HG02623 (cell line): ENCODE results near the gene RUNX3.
A peak's percentile ranks its signal among the peaks of the same experiment; 100 is the strongest.
"Not testable (repeated sequence)": the region's sequence is repeated elsewhere in the genome, so short reads cannot be mapped to it uniquely, and the experiment has no call there.

ENCODE experiments used
- ATAC-seq: cut with Tn5 transposase; IDR thresholded peaks from one replicate; pipeline ENCODE4 v1.9.1; 2021; ENCODE audit warnings: moderate library complexity; ENCODE audit not compliant: unreplicated experiment

Gene RUNX3

DNA sequence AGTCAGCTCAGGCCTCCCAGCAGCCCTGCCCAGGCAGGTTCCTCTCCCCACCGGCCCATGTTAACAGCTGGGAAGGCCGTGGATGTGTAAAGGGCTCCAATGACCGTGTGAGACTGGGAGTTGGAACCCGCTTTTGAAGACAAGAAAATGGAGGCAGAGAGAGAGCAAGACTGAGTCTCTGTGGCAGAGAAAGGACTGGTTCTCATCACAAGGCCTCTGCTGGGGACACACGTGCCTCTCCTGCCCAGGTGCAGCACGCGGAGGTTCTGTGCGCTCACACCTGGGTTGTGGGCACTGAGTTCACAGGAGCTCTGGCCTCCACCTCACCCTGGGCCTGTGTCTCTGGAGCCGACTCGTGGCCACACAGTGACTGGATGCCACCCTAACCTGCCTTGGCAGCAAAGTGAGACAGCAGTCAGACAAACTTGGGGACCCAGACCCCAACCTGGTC is 27.0 kb downstream of the RUNX3 start:
- no peak for ATAC-seq

DNA sequence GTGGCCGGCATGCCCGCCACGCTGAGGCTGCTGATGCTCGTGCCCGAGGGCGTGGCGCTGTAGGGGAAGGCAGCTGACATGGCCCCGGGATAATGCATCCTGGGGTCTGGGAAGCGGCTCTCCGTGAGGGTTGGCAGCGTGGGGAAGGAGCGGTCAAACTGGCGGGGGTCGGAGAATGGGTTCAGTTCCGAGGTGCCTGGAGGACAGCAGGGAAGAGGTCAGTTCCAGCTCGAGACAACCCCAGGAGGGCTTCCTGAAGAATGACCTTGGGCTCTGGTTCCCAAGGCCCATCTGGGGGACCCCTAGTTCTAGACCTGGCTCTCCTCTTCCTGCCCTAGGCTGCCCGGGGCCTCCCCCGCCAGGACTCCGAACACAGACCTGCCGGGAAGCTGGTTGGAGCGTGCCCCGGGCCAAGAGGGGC is 27.6 kb downstream of the RUNX3 start:
- no peak for ATAC-seq

DNA sequence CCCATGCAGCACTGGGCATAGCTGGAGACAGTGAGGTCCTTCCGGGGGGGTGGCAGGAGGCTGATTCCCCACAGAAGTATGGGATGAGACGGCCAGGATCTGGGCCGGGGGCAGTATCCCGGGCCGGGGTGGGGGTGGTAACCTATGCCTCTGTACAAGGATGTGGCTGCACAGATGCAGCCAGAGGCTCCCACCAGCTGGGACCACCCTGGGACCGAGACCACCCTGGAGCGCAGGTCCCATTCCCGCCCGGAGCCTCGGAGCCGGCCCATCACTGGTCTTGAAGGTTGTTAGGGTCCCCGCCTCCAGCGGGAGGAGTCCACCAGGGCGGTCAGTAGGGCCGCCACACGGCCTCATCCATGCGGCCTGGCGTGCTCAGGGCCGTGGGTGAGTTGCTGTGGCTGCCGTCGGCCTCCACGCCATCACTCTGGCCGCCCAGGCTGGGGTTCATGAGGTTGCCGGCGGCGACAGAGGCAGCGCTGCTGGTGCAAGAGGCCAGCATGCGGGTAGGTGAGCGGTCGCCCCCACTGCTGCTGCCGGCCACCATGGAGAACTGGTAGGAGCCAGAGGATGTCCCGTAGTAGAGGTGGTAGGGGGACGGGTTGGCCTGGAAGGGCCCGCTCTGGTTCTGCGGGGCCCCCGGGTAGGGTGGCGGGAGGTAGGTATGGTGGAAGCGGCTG is 28.1 kb downstream of the RUNX3 start:
- ATAC-seq = no peak

DNA sequence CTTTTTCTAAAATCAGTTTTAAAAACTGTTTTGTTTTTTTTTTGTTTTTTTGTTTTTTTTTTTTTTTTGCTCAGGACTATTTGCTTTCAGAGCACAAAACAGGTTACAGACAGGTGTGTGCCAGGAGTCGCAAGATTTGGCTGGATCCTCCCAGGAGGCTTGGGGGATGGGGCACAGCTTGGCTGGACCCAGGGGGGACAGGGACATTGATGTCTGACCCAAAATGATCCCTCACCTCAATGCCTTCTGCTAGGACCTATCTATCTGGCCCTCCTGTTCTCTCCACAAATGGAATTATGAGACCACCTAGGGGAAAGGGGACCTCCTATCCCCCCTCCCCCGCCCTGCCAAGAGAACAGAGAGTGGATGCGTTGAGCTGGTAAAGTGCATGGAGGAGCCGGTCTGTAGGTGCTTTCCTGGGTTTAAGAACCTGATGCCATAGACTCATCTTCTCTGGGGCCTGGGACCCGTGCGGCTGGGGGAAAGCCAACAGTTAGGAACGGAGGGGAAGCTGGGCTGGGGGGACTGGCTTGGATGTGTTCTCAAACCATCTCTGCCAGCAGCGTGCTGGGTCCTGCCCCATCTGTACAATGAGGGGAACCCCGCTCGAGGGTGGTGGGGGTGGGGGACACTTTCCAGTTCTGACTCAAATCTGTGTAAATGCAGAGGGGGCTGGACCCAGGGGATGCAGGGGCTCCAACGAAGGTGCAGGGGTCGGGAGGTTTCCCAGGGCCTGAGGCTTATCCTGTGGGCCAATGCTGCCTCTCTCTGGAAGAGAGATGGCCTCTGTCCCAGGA is 28.9 kb downstream of the RUNX3 start:
- ATAC-seq = no peak

DNA sequence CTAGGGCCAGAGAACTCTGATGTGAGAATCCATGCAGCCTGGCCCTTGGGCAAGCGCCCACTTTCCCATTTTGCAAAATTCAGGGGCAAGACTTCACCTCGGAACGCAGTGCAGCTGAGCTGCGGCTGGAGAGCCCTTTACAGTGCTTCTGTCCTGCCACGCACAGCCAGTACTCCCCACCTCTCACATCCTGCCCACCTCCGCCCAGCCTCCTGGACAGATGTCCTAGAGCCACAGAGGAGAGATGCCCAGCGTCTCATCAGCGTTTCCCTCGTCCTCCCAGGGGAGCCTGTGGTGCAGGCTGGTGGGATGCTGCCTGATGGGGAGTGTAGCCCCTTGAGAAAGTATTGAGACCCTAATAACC is 29.6 kb downstream of the RUNX3 start:
- ATAC-seq = no peak

DNA sequence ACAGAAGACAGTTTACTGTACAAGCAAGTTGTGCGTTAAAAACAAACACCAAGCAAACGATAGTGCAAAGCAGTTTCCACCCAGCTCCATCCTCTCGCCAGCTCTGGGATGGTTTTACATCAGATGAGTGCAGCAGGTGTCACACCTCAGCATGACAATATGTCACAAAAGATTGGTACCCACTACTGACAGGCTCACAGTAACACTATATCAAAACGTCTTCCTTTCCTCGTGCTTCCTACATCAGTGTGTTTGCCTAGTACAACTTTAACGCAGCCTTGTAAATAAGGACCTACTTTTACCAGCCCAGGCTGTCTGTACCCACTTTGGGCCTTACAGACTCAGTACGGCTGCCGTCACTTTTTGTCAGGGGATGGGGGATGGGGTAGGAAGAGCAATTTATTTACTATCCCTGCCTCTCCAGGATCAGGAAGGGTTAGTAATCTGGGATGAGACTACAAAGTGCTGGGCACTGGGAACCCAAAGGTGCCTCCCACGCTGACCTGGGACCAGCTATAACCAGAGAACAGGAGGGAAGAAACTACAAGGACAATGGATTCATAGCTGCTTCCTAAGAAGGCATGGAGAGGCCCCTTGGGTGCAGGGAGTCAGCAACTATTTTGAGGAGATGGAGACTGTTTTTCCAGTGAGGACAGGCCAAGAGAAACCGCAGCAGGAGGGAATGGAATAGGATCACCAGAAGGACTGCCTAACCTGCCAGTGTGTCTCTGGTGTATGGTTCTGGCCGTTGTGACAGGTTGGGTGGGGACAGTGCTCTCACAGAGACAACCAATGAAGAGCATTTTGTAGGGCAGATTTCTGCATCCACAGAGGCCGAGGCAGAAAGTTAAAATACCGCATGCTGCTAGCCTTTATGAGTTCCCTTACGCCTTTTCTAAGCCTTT is 30.2 kb downstream of the RUNX3 start:
- no peak for ATAC-seq

DNA sequence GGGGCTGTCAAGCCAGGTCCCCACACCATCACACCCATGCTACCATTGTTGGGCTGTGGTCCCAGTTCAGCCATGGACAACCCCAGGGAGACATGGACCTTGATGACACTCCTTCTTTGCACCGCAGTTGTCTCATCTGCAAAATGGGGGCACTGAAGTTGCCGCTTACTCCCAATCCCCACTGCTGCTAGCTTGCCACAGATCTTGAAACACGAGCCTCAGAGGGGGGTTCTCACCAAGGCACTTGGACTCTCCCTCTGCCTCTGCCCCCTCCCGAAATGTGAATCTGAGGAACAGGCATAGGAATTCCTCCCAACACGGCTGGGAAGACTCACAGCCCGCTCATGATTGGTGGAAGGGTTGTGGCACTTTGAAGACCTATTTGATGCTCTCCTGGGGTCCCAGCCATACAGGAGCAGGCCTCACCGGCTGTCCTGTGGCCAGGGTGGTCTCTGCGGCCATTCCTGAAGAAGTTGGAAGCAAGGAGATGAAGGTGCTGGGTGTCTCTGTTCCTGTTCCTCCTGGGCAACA is 31.1 kb downstream of the RUNX3 start:
- no peak for ATAC-seq

DNA sequence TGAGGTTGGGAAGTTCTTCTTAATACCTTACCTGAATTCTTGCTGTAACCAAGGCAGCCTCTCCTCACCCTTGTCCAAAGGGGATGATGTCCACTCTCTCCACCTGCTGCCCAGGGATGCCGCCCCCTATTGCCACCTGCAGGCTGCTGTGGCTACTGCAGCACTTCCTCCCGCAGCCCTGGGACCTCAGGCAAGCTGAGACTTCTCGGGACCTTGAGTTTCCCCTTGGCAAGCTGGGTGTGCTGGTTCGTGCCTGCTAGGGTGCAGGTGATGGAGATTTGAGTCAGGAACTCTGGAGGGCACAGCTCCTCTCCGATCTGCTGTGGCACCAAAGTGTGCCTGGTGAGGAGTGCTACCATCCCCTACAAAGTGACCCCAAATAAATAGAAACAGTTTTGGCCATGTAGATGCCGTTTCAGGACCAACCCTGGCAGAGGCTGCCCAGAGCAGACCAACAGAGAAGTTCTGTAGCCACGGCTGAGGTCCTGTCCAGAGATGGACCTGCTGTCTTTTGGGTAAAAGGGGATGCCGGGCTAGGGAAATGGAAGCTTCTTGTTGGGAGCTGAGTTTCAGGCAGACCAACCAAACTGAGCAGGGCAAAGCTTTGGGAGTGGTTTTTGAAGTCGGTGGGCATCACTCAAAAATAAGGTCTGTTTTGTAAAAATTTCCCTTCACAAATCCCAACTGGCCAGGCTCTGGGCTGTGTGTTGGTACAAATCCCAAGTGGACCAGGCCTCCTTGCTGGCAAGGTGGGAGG is 31.7 kb downstream of the RUNX3 start:
- ATAC-seq = peak; percentile 42

DNA sequence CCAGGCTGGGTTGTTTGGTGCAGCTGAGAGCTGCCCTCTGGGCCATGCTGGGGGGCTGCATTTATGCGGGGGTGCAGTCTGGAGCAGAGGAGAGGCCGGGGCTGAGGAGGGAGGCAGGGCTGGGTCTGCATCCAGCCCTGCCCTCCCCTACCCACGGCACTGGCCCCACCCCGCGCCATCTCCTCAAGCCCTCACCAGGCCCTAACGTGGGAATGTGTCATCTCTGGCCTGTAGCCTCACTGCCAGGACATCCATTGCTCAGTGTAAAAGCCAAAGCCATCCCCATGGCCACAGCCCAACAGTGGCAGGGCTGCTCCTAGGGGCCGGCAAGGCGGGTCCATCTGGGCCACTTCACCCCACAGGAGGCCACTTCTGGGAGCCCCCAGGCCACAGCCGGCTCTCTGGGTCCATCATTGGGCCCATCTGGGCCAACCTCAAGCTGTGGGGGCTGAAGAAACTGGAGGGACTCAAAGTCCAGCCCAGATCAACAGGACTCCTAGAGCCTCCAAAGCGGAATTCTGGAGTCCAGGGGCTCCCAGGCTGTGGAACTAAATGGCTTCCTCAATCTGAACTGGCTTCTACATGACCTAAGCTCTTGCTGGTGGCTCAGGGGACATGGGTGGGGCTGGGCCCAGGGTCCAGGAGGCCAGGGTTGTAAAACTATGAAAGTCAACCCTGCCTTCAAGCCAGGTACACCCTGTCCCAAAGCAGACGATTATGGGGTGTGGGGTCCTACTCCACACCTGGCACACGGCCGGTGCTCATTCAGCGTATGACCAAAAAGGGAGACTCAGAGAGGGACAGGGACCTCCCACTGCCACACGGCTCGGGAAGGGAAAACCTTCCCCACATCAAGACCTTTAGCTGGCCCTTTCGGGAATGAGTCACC is 32.6 kb downstream of the RUNX3 start:
- no peak for ATAC-seq

DNA sequence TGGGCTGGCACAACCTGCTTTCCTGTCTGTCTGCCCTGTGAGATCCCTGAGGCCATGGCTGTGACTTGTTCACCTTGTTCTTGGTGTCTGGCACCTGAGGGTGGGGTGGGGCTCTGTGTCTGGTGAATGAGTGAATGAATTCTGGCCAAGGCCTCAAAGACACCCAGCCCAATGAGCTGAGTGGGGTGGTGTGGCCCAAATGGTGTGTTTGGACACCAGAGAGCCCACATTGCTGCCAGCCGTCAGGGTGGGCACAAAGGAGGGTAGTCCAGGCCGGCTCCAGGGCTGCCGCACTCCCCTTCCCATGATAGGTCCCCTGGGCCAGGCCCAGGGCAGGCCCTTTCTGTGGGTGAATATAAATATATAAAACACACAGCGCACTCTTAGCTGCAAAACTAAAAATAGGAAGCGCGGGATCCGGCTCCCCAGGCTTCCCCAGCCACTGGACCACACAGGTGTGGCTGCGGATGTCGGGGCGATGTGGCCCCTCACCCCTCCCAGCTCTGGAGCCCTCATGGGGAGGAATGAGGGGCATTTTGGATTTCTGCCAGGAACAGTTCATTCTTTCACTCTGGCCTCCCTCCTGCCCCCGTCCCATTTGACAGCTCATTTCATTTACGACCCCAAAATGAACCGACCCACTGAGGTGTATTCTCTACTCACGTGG is 33.3 kb downstream of the RUNX3 start:
- no peak for ATAC-seq

DNA sequence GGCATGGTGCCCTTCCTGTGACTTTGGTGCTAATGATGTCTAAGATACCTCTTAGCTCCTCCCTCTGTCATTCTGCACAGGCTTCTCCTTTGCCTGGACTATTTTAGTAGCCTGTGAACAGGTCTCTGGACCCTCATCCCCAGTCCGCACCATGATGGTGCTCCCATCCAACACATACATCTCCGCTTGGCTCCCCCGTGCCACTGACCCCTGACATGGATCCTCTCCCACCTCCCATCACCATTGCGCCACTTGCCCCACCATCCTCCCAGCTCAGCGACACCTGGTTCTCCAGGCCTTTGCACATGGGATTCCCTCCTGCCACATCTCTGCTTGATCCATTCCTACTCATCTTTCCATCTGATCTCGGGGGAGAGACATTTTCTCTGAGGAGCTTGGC is 33.9 kb downstream of the RUNX3 start:
- no peak for ATAC-seq

DNA sequence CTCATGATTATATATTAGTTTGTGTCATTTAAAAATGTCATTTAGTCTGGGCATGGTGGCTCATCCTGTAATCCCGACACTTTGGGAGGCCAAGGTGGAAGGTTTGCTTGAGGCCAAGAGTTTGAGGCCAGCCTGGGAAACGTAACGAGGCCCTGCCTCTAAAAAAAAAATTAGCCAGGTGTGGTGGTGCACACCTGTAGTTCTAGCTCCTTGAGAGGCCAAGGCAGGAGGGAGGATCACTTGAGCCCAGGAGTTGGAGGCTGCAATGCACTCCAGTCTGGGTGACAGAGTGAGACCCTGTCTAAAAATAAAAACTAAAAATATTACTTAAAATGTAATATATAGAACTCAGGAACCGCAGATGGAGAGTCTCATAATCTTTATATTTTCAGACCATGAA is 34.6 kb downstream of the RUNX3 start:
- no peak for ATAC-seq

DNA sequence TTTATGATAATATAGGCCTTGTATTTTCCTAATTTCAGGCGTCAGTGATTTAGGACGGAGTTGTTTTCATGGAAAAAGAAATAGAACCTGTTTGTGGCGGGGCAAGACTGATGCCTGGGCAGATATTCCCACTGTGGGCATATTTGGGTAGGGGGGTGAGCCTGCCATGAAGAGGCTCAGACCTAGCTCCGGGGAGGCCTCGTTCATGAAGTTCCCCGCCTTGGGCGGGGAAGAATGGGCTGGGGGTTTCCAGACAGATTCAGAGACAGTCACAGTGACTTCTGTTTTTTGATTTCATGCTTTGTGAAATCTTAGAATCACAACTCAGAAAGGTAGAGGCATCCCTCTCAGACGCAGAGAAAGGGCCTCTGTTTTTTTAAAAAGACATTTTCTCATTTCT is 36.1 kb downstream of the RUNX3 start:
- no peak for ATAC-seq

DNA sequence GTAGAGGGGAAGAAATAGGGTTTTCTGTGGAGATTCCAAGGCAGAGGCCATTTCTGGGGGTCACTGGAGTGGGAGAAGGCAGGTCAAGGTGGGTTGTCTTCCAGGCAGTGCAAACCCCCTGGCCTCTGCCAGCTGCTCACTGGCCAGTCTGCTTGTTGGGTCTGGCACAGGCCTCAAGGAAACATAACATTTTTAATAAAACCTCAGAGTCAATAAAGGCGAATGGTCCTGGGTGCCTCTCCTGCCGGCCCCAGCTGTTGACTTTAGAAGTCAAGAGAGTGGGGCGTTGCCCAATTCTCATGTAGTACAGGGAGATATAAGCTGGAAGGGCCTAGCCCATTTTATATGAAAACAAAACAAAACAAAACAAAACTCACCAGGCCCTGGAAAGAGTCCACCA is 36.6 kb downstream of the RUNX3 start:
- ATAC-seq = no peak

DNA sequence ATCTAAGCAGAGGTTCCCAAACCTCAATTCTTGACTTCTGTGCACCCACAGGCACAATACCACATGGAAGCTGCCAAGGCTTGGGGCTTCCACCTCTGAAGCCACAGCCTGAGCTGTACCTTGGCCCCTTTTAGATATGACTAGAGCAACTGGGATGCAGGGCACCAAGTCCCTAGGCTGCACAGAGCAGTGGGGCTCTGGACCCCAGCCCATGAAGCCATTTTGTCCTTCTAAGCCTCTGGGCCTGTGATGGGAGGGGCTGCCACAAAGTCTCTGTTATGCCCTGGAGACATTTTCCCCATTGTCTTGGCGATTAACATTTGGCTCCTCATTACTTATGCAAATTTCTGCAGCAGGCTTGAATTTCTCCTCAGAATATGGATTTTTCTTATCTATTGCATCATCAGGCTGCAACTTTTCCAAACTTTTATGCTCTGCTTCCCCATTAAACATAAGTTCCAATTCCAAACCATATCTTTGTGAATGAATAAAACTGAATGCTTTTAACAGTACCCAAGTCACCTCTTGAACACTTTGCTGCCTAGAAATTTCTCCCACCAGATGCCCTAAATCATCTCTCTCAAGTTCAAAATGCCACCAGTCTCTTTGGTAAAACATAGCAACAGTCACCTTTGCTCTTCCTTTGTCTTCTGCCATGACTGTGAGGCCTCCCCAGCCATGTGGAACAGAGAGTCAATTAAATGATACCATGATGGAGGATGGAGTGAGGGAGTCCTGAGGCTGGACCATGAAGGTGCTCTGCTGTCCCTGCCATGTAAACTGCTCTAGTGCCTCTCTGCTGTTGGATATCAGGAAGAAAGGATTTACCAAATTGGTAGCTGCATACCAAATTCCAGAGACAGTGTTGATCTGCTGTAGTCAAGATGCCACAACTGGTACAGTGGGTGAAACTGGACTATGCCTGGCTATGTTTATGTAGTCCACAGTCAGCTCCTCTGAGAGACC is 37.6 kb downstream of the RUNX3 start:
- no peak for ATAC-seq

DNA sequence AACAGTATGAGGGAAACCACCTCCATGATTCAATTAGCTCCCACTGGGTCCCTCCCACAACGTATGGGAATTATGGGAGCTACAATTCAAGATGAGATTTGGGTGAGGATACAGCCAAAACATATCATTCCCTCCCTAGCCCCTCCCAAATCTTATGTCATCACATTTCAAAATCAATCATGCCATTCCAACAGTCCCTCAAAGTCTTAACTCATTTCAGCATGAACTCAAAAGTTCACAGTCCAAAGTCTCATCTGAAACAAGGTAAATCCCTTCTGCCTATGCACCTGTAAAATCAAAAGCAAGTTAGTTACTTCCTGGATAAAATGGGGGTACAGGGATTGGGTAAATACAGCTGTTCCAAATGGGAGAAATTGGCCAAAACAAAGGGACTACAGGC is 38.7 kb downstream of the RUNX3 start:
- not testable (repeated sequence) for ATAC-seq

DNA sequence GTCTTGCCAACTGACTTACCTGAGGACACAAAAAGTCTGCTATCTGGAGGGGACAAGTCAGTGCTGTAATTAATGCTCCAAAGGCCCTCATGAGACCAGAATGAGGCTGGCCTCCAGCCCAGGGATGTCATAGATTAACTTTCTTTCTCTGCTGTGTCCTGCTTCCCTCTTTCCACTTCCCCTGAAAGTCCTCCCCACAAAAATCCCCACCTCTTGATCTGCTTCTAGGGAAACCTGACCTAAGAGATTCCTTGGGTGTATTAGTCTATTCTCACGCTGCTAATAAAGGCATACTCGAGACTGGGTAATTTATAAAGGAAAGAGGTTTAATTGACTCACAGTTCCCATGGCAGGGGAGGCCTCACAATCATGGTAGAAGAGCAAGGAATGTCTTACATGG is 39.2 kb downstream of the RUNX3 start:
- ATAC-seq = no peak
